MM.1S (cell line): Measurements from ENCODE around the gene CNR1.

Experiments
- EZH2phosphoT487 ChIP-seq: fragments of 300-600 bp; sonication (generic); IDR thresholded peaks from 2 replicates; pipeline ENCODE4 v1.6.1; 2018; ENCODE audit warnings: antibody characterized with exemption, low read length
- TF ChIP-seq, protein P1 (sequence below): fragments of 300-600 bp; sonication (generic); IDR thresholded peaks from 2 replicates; pipeline ENCODE4 v1.5.1; 2016; ENCODE audit warnings: antibody characterized with exemption, low read length, mixed read lengths

DNA sequence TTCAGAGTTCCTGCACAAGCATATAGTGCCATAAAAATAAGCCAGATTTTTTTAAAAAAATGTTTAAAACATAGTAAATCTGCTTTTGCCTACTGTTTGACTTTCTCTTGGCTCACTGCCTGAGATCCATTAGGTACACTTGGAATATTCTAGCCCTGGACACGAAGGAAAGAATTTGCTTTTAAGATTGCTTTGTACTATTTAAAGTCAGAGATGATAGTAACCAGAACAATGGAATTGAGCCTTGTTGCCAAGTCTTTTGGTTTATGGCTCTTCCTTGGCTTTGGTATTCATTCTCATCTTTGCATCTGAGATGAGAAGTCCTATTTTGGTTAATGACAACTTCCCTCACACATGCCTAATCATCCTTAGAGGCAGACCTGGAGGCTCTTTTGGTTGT is 32.4 kb downstream of the CNR1 start:
- TF ChIP-seq, protein P1, sequence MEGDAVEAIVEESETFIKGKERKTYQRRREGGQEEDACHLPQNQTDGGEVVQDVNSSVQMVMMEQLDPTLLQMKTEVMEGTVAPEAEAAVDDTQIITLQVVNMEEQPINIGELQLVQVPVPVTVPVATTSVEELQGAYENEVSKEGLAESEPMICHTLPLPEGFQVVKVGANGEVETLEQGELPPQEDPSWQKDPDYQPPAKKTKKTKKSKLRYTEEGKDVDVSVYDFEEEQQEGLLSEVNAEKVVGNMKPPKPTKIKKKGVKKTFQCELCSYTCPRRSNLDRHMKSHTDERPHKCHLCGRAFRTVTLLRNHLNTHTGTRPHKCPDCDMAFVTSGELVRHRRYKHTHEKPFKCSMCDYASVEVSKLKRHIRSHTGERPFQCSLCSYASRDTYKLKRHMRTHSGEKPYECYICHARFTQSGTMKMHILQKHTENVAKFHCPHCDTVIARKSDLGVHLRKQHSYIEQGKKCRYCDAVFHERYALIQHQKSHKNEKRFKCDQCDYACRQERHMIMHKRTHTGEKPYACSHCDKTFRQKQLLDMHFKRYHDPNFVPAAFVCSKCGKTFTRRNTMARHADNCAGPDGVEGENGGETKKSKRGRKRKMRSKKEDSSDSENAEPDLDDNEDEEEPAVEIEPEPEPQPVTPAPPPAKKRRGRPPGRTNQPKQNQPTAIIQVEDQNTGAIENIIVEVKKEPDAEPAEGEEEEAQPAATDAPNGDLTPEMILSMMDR = no peak
- no peak for TF ChIP-seq EZH2phosphoT487
